ENCODE results near the gene ZSWIM5.

The ZSWIM5 gene

DNA sequence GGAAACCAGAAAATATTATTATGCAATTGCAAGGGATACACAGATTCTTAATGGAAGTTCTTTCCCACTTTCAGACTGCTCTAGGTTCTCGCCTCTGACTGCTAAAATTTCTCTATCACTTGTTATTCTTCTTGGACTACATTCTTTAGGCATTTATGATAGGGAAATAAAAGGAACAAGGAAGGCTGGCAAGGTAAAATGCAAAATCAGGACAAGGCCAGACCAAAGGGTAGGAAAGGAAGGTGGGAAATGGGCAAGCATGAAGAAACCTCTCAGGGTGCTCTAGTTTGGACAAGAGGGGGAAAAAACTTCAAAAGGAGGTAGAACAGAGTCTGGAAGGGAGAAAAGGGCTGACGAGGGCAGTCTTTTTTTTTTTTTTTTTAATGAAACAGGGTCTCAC lies 168.2 kb downstream of the ZSWIM5 start:
- Histone ChIP-seq H3K9me3 (ENCODE audit: control extremely low read depth in 1 of 5, control insufficient read depth in 4 of 5, insufficient read depth in 2 of 5, low read depth in 1 of 5, low read length in 4 of 5) (no peaks in the 10 kb centered on the region), H3K4me3 (ENCODE audit: control insufficient read depth in 1 of 7, extremely low read depth in 1 of 7, insufficient read depth in 4 of 7, low read depth in 2 of 7, low read length in 6 of 7) (no peak overlapping the region), H3K4me1 (ENCODE audit: control extremely low read depth in 1 of 4, control insufficient read depth in 4 of 4, insufficient read depth in 4 of 4, low read length in 3 of 4) (peaks cover 0 to 2% (median under 1%) of the 10 kb centered on the region in 4 experiments), H3K36me3 (ENCODE audit: control insufficient read depth in 4 of 4, insufficient read depth in 4 of 4, low read length in 3 of 4) (peaks cover 0 to 3% (median 0%) of the 10 kb centered on the region in 4 experiments), H3K27me3 (replicated peaks in 2 of 5; ENCODE audit: control insufficient read depth in 4 of 5, insufficient read depth in 5 of 5, low read length in 4 of 5) (no peaks in the 10 kb centered on the region), H3K27ac (ENCODE audit: insufficient read depth in 1 of 2, low read depth in 1 of 2, low read length in 2 of 2, poor library complexity in 1 of 2, severe bottlenecking in 2 of 2) (no peak overlapping the region)
- POLR2A ChIA-PET, result no interaction called here
- CTCF ChIA-PET, result no interaction called here
- 100% methylated on average over 1 of the region's 2 CpGs for WGBS (ENCODE audit: insufficient coverage)
- DNase-seq, result no peak

DNA sequence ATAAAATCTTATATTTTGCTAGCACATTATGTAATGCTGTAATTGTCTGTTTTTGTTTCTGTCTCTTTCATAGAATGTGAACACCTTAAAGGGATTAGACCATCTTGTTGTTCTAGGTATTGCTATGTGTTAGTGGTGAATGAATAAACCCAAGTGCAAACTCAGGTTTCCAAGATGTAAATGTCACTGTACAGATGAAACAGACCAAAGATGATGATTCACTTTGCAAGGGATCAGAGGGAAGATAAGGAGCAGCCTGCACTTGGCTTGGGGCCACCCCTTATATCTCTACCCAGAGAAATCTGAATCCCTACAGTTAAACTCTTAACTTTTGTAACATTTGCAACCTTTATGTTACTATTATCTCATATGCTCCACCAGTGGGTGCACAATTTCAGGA lies 168.9 kb downstream of the ZSWIM5 start:
- peak in 2 of 3 donors; percentile 19 to 34 for DNase-seq
- H3K36me3 ChIP-seq (ENCODE audit: control insufficient read depth in 4 of 4, insufficient read depth in 4 of 4, low read length in 3 of 4), result peaks cover 0 to 3% (median 0%) of the 10 kb centered on the region in 4 experiments
- H3K4me1 ChIP-seq (ENCODE audit: control extremely low read depth in 1 of 4, control insufficient read depth in 4 of 4, insufficient read depth in 4 of 4, low read length in 3 of 4), result peaks cover 0 to 2% (median under 1%) of the 10 kb centered on the region in 4 experiments
- ChIA-PET POLR2A (no interaction called here), CTCF (interaction anchor here (1.4 kb wide), 1 partner anchor 18 kb away, joined by 3 read pairs; no protein-coding TSS in a partner anchor)
- H3K9me3 ChIP-seq (ENCODE audit: control extremely low read depth in 1 of 5, control insufficient read depth in 4 of 5, insufficient read depth in 2 of 5, low read depth in 1 of 5, low read length in 4 of 5), result no peaks in the 10 kb centered on the region
- no peak overlapping the region for H3K4me3 ChIP-seq (ENCODE audit: control insufficient read depth in 1 of 7, extremely low read depth in 1 of 7, insufficient read depth in 4 of 7, low read depth in 2 of 7, low read length in 6 of 7)
- H3K27ac ChIP-seq (ENCODE audit: insufficient read depth in 1 of 2, low read depth in 1 of 2, low read length in 2 of 2, poor library complexity in 1 of 2, severe bottlenecking in 2 of 2), result no peak overlapping the region
- H3K27me3 ChIP-seq (replicated peaks in 2 of 5; ENCODE audit: control insufficient read depth in 4 of 5, insufficient read depth in 5 of 5, low read length in 4 of 5), result no peaks in the 10 kb centered on the region

DNA sequence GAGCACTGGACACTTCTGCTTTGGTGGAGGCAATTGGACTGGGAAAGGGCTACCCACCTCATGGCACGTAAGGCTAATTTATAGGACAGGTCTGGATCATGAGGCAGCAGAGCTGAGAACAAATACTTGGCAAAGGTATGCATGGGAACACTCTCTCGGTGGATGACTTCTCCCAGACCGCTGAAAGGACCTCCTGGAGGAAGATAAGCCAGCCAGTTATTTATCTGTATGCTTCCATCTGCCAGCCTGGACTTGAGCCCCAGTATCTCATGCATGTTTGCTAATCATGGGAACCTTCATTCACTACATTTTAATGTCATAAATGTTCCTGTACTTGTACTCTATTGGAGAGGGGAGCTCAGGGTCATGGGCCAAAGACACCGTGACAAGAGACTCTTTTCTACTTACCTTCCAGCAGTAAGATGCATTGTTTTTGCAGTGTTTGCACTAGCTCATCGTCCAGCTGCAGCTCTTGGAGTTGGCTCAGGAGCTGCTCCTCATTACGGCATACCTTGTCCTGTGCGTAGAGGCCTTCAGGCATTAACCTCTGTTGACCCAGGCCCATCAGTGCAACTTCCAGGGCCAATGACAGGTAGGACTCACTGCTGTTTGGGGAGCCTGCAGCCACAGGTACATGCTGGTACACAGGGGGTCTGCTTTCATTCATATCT lies 170.6 kb downstream of the ZSWIM5 start:
- Histone ChIP-seq H3K4me1 (ENCODE audit: control extremely low read depth in 1 of 4, control insufficient read depth in 4 of 4, insufficient read depth in 4 of 4, low read length in 3 of 4) (peaks cover 0 to 2% (median under 1%) of the 10 kb centered on the region in 4 experiments), H3K4me3 (ENCODE audit: control insufficient read depth in 1 of 7, extremely low read depth in 1 of 7, insufficient read depth in 4 of 7, low read depth in 2 of 7, low read length in 6 of 7) (no peak overlapping the region), H3K9me3 (ENCODE audit: control extremely low read depth in 1 of 5, control insufficient read depth in 4 of 5, insufficient read depth in 2 of 5, low read depth in 1 of 5, low read length in 4 of 5) (no peaks in the 10 kb centered on the region), H3K36me3 (ENCODE audit: control insufficient read depth in 4 of 4, insufficient read depth in 4 of 4, low read length in 3 of 4) (peaks cover 0 to 3% (median 0%) of the 10 kb centered on the region in 4 experiments), H3K27ac (ENCODE audit: insufficient read depth in 1 of 2, low read depth in 1 of 2, low read length in 2 of 2, poor library complexity in 1 of 2, severe bottlenecking in 2 of 2) (no peak overlapping the region), H3K27me3 (replicated peaks in 2 of 5; ENCODE audit: control insufficient read depth in 4 of 5, insufficient read depth in 5 of 5, low read length in 4 of 5) (no peaks in the 10 kb centered on the region)
- ChIA-PET CTCF (interaction anchor here (0.7 to 1.6 kb wide), 5 partner anchors 17 to 1187 kb away, joined by 3 to 6 read pairs (median 4); no protein-coding TSS in a partner anchor), POLR2A (no interaction called here)
- DNase-seq, result peak in 2 of 3 donors; percentile 22 to 41
- WGBS (ENCODE audit: insufficient coverage), result 91% methylated on average over 7 of the region's 7 CpGs

DNA sequence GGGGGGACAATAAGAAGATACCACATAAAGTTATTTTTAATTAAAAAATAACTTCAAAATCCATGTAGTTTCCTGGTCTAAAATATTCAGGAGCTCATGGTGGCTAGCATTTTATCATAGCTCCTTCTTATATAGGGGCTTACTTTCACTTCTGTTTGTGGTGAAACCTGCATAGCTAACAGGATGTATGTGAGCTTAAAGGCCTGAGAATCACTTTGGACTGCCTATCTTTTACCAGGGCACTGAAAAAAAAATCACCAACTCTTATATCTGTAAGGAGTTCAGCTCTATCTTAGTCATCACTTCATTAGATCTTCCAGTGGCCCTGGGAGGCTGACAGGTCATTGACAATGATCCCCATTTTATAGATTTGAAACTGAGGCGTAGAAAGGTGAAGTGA lies 173.0 kb downstream of the ZSWIM5 start:
- Histone ChIP-seq H3K36me3 (ENCODE audit: control insufficient read depth in 4 of 4, insufficient read depth in 4 of 4, low read length in 3 of 4) (peaks cover 0 to 3% (median 0%) of the 10 kb centered on the region in 4 experiments), H3K9me3 (ENCODE audit: control extremely low read depth in 1 of 5, control insufficient read depth in 4 of 5, insufficient read depth in 2 of 5, low read depth in 1 of 5, low read length in 4 of 5) (no peaks in the 10 kb centered on the region), H3K27ac (ENCODE audit: insufficient read depth in 1 of 2, low read depth in 1 of 2, low read length in 2 of 2, poor library complexity in 1 of 2, severe bottlenecking in 2 of 2) (no peak overlapping the region), H3K4me3 (ENCODE audit: control insufficient read depth in 1 of 7, extremely low read depth in 1 of 7, insufficient read depth in 4 of 7, low read depth in 2 of 7, low read length in 6 of 7) (no peak overlapping the region), H3K27me3 (replicated peaks in 2 of 5; ENCODE audit: control insufficient read depth in 4 of 5, insufficient read depth in 5 of 5, low read length in 4 of 5) (no peaks in the 10 kb centered on the region), H3K4me1 (ENCODE audit: control extremely low read depth in 1 of 4, control insufficient read depth in 4 of 4, insufficient read depth in 4 of 4, low read length in 3 of 4) (peaks cover 0 to 2% (median under 1%) of the 10 kb centered on the region in 4 experiments)
- POLR2A ChIA-PET, result interaction anchor here (0.5 to 0.6 kb wide), 2 partner anchors 28 to 518 kb away, joined by 3 read pairs; no protein-coding TSS in a partner anchor
- DNase-seq, result peak in 2 of 3 donors; percentile 71 to 80
- CTCF ChIA-PET, result interaction anchor here (1.9 to 2.3 kb wide), 2 partner anchors 10 to 15 kb away, joined by 5 to 12 read pairs; no protein-coding TSS in a partner anchor
- no CpG with 5 or more reads among the region's 1 CpG for WGBS (ENCODE audit: insufficient coverage)

DNA sequence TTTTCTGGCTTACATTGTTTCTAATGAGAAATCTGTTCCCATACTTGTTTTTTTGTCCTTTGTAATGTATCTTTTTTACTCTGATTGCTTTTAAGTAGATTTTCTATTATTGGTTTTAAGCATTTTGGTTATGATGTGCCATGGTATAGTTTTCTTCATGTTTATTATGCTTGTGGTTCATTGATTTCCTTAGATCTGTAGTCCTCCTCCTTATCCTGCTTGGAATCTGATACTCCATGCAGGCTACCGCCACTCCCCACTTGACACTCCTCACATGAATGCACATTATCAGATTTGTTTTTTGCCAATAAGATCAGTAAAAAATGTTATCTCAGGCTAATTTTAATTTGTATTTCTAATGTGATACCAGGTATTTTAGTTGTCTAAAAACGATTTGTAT lies 173.6 kb downstream of the ZSWIM5 start:
- Histone ChIP-seq H3K9me3 (ENCODE audit: control extremely low read depth in 1 of 5, control insufficient read depth in 4 of 5, insufficient read depth in 2 of 5, low read depth in 1 of 5, low read length in 4 of 5) (no peaks in the 10 kb centered on the region), H3K36me3 (ENCODE audit: control insufficient read depth in 4 of 4, insufficient read depth in 4 of 4, low read length in 3 of 4) (peaks cover 0 to 3% (median 0%) of the 10 kb centered on the region in 4 experiments), H3K27ac (ENCODE audit: insufficient read depth in 1 of 2, low read depth in 1 of 2, low read length in 2 of 2, poor library complexity in 1 of 2, severe bottlenecking in 2 of 2) (no peak overlapping the region), H3K4me3 (ENCODE audit: control insufficient read depth in 1 of 7, extremely low read depth in 1 of 7, insufficient read depth in 4 of 7, low read depth in 2 of 7, low read length in 6 of 7) (no peak overlapping the region), H3K4me1 (ENCODE audit: control extremely low read depth in 1 of 4, control insufficient read depth in 4 of 4, insufficient read depth in 4 of 4, low read length in 3 of 4) (peaks cover 0 to 2% (median under 1%) of the 10 kb centered on the region in 4 experiments), H3K27me3 (replicated peaks in 2 of 5; ENCODE audit: control insufficient read depth in 4 of 5, insufficient read depth in 5 of 5, low read length in 4 of 5) (no peaks in the 10 kb centered on the region)
- POLR2A ChIA-PET, result interaction anchor here (0.5 to 0.6 kb wide), 2 partner anchors 29 to 518 kb away, joined by 3 read pairs; no protein-coding TSS in a partner anchor
- DNase-seq, result no peak
- CTCF ChIA-PET, result interaction anchor here (1.9 to 2.3 kb wide), 2 partner anchors 11 to 14 kb away, joined by 5 to 12 read pairs; no protein-coding TSS in a partner anchor
- WGBS (ENCODE audit: insufficient coverage), result no CpG with 5 or more reads among the region's 2 CpGs

DNA sequence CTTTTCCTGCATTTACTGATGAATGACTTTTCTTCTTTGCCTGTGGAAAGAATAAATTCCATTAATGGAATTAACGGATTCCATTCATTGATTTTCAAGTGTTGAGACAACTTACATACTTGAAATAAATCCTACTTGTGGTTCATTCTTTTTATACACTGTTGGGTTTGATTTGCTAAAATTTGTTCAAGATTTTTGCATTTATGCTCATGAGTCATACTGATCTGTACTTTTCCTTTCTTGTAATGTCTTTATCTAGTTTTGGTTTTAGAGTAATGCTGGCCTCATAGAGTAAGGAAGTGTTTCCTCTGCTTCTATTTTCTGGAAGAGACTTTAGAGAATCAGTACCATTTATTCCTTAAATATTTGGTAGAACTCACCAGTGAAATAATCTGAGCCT lies 180.0 kb downstream of the ZSWIM5 start:
- no peak overlapping the region for H3K27ac ChIP-seq (ENCODE audit: insufficient read depth in 1 of 2, low read depth in 1 of 2, low read length in 2 of 2, poor library complexity in 1 of 2, severe bottlenecking in 2 of 2)
- ChIA-PET CTCF (interaction anchor here (1.5 kb wide), 1 partner anchor 273 kb away, joined by 4 read pairs; no protein-coding TSS in a partner anchor), POLR2A (no interaction called here)
- no peak for DNase-seq
- no peak overlapping the region for H3K4me3 ChIP-seq (ENCODE audit: control insufficient read depth in 1 of 7, extremely low read depth in 1 of 7, insufficient read depth in 4 of 7, low read depth in 2 of 7, low read length in 6 of 7)
- no peaks in the 10 kb centered on the region for H3K4me1 ChIP-seq (ENCODE audit: control extremely low read depth in 1 of 4, control insufficient read depth in 4 of 4, insufficient read depth in 4 of 4, low read length in 3 of 4)
- H3K9me3 ChIP-seq (ENCODE audit: control extremely low read depth in 1 of 5, control insufficient read depth in 4 of 5, insufficient read depth in 2 of 5, low read depth in 1 of 5, low read length in 4 of 5), result no peaks in the 10 kb centered on the region
- WGBS (ENCODE audit: insufficient coverage), result no CpG with 5 or more reads among the region's 1 CpG
- H3K27me3 ChIP-seq (replicated peaks in 2 of 5; ENCODE audit: control insufficient read depth in 4 of 5, insufficient read depth in 5 of 5, low read length in 4 of 5), result no peaks in the 10 kb centered on the region
- H3K36me3 ChIP-seq (ENCODE audit: control insufficient read depth in 4 of 4, insufficient read depth in 4 of 4, low read length in 3 of 4), result no peaks in the 10 kb centered on the region

DNA sequence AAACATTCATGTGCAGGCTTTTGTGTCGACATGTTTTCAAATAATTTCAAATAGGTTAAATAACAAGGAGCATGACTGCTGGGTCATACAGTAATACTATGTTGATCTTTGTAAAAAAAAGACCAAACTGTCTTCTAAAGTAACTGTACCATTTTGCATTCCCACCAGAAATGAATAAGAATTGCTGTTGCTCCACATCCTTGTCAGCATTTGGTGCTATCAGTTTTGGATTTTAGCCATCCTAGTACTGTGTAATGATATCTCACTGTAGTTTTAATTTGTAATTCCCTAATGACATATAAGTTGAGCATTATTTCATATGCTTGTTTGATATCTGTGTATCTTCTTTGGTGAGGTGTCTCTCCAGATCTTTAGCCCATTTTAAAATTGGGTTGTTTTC lies 182.7 kb downstream of the ZSWIM5 start:
- Histone ChIP-seq H3K4me1 (ENCODE audit: control extremely low read depth in 1 of 4, control insufficient read depth in 4 of 4, insufficient read depth in 4 of 4, low read length in 3 of 4) (peaks cover 0 to under 1% (median 0%) of the 10 kb centered on the region in 4 experiments), H3K27me3 (replicated peaks in 2 of 5; ENCODE audit: control insufficient read depth in 4 of 5, insufficient read depth in 5 of 5, low read length in 4 of 5) (no peaks in the 10 kb centered on the region), H3K27ac (ENCODE audit: insufficient read depth in 1 of 2, low read depth in 1 of 2, low read length in 2 of 2, poor library complexity in 1 of 2, severe bottlenecking in 2 of 2) (no peak overlapping the region), H3K9me3 (ENCODE audit: control extremely low read depth in 1 of 5, control insufficient read depth in 4 of 5, insufficient read depth in 2 of 5, low read depth in 1 of 5, low read length in 4 of 5) (no peaks in the 10 kb centered on the region), H3K36me3 (ENCODE audit: control insufficient read depth in 4 of 4, insufficient read depth in 4 of 4, low read length in 3 of 4) (no peaks in the 10 kb centered on the region), H3K4me3 (ENCODE audit: control insufficient read depth in 1 of 7, extremely low read depth in 1 of 7, insufficient read depth in 4 of 7, low read depth in 2 of 7, low read length in 6 of 7) (no peak overlapping the region)
- no CpG with 5 or more reads among the region's 1 CpG for WGBS (ENCODE audit: insufficient coverage)
- DNase-seq, result no peak
- ChIA-PET CTCF (no interaction called here), POLR2A (no interaction called here)

Measured in common myeloid progenitor, CD34-positive (primary cell).